ENCODE results near the gene PDE1A.

Gene PDE1A

GRCh38 chr2:182452456-182452990 lies 25.7 kb upstream of the PDE1A start:
- Histone ChIP-seq H3K36me3 (ENCODE audit: control insufficient read depth, low read length) (no peaks in the 10 kb centered on the region), H3K4me1 (ENCODE audit: control insufficient read depth, low read length) (no peaks in the 10 kb centered on the region), H3K27me3 (ENCODE audit: control insufficient read depth, low read length) (no peaks in the 10 kb centered on the region), H3K9me2 (replicated peaks; ENCODE audit: control insufficient read depth, low read length) (no peaks in the 10 kb centered on the region), H3F3A (ENCODE audit: control insufficient read depth, insufficient read depth) (no peaks in the 10 kb centered on the region), H3K4me3 (ENCODE audit: low read length) (no peak overlapping the region), H3K4me2 (ENCODE audit: low read length) (no peak overlapping the region), H3K79me2 (ENCODE audit: control insufficient read depth, low read length) (no peaks in the 10 kb centered on the region), H3K27ac (ENCODE audit: low read depth, low read length) (no peak overlapping the region), H4K20me1 (ENCODE audit: control insufficient read depth, insufficient read depth, low read depth, low read length) (no peaks in the 10 kb centered on the region), H3K9me3 (ENCODE audit: control insufficient read depth, insufficient read depth, low read length) (no peaks in the 10 kb centered on the region)
- no peak for TF ChIP-seq EZH2phosphoT487 (IDR thresholded peaks at IDR 0.05; ENCODE audit: borderline replicate concordance, low read length)
- no peak for TF ChIP-seq CTCF (IDR thresholded peaks at IDR 0.05; ENCODE audit: low read depth, low read length, poor library complexity, severe bottlenecking)

- Histone ChIP-seq H3K27ac (ENCODE audit: low read depth, low read length) (no peak overlapping the region), H3K4me1 (ENCODE audit: control insufficient read depth, low read length) (no peaks in the 10 kb centered on the region), H3K36me3 (ENCODE audit: control insufficient read depth, low read length) (no peaks in the 10 kb centered on the region), H3F3A (ENCODE audit: control insufficient read depth, insufficient read depth) (no peaks in the 10 kb centered on the region), H3K79me2 (ENCODE audit: control insufficient read depth, low read length) (no peaks in the 10 kb centered on the region), H3K27me3 (ENCODE audit: control insufficient read depth, low read length) (no peaks in the 10 kb centered on the region), H3K9me2 (replicated peaks; ENCODE audit: control insufficient read depth, low read length) (no peaks in the 10 kb centered on the region), H3K9me3 (ENCODE audit: control insufficient read depth, insufficient read depth, low read length) (no peaks in the 10 kb centered on the region), H3K4me3 (ENCODE audit: low read length) (no peak overlapping the region), H3K4me2 (ENCODE audit: low read length) (no peak overlapping the region), H4K20me1 (ENCODE audit: control insufficient read depth, insufficient read depth, low read depth, low read length) (no peaks in the 10 kb centered on the region)
- TF ChIP-seq CTCF (IDR thresholded peaks at IDR 0.05; ENCODE audit: low read depth, low read length, poor library complexity, severe bottlenecking), result no peak
- TF ChIP-seq EZH2phosphoT487 (IDR thresholded peaks at IDR 0.05; ENCODE audit: borderline replicate concordance, low read length), result no peak
Measured at GRCh38 chr2:182448371-182448770, 21.5 kb upstream of the PDE1A start.

GRCh38 chr2:182447863-182448262 lies 21.0 kb upstream of the PDE1A start:
- Histone ChIP-seq H4K20me1 (ENCODE audit: control insufficient read depth, insufficient read depth, low read depth, low read length) (no peaks in the 10 kb centered on the region), H3K9me3 (ENCODE audit: control insufficient read depth, insufficient read depth, low read length) (no peaks in the 10 kb centered on the region), H3K9me2 (replicated peaks; ENCODE audit: control insufficient read depth, low read length) (no peaks in the 10 kb centered on the region), H3K4me3 (ENCODE audit: low read length) (no peak overlapping the region), H3K4me2 (ENCODE audit: low read length) (no peak overlapping the region), H3K27ac (ENCODE audit: low read depth, low read length) (no peak overlapping the region), H3K36me3 (ENCODE audit: control insufficient read depth, low read length) (no peaks in the 10 kb centered on the region), H3K4me1 (ENCODE audit: control insufficient read depth, low read length) (no peaks in the 10 kb centered on the region), H3K27me3 (ENCODE audit: control insufficient read depth, low read length) (no peaks in the 10 kb centered on the region), H3K79me2 (ENCODE audit: control insufficient read depth, low read length) (no peaks in the 10 kb centered on the region), H3F3A (ENCODE audit: control insufficient read depth, insufficient read depth) (no peaks in the 10 kb centered on the region)
- TF ChIP-seq EZH2phosphoT487 (IDR thresholded peaks at IDR 0.05; ENCODE audit: borderline replicate concordance, low read length) (no peak), CTCF (IDR thresholded peaks at IDR 0.05; ENCODE audit: low read depth, low read length, poor library complexity, severe bottlenecking) (no peak)

Measured in DOHH2 (cell line).